Umbilical cord (tissue), 2 donors: ENCODE results near the gene SURF6. TPM values are rescaled to one million over a fixed set of nuclear protein-coding genes. Genes with fewer than 3 reads are reported as not detected.
"Not testable (repeated sequence)": the region's sequence is repeated elsewhere in the genome, so short reads cannot be mapped to it uniquely, and the experiment has no call there.

Source experiments
- DNase-seq: peaks from one replicate; pipeline ENCODE4 v3.0.0-alpha.2; 2015; ENCODE audit warnings: low spot score
- total RNA-seq: library from RNA; depleted of rRNA; stranded (reverse); fragments of >200 nt; gene quantifications from one replicate; pipeline ENCODE4 v1.2.3, GENCODE V29; 2014; ENCODE audit warnings: low replicate concordance; ENCODE audit not compliant: insufficient read depth

The SURF6 gene
- total RNA-seq, 1 donor from 2014 or later: 4.8 TPM

DNA sequence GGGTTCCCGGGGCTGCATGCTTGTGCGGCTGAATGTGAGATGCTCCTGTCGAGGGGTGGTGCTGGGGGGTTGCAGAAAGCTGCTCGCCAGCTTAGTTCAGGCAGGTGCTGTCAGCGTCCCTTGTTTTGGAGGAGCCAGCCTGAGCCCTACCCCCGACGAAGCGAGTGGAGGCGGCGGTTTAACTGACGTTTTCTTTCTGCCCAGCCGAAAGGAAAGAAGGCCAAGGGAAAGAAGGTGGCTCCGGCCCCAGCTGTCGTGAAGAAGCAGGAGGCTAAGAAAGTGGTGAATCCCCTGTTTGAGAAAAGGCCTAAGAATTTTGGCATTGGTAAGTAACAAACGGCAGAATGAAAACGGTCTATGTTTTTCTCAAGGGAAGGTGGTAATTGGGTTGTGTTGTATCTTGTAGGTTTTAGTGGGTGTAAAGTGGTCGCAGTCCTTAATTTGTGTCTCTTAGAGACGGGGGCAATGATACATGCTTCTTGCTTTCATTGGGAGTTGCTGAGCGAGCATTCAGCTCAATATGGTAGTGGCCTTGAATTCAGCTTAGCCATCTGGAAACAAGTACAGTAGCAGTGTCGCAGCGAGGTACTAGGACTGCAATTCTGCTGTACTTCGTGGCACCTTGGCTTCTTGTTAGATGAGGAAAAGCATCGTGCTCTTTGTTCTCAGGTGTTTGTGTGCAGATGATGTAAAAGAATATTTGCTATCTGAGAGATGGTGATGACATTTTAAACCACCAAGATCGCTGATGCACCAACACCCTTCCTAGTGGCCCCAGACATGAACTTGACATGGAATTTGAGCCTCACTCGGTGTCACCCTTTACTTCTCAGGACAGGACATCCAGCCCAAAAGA, 13.0 kb upstream of the SURF6 start:
- no peak for DNase-seq

DNA sequence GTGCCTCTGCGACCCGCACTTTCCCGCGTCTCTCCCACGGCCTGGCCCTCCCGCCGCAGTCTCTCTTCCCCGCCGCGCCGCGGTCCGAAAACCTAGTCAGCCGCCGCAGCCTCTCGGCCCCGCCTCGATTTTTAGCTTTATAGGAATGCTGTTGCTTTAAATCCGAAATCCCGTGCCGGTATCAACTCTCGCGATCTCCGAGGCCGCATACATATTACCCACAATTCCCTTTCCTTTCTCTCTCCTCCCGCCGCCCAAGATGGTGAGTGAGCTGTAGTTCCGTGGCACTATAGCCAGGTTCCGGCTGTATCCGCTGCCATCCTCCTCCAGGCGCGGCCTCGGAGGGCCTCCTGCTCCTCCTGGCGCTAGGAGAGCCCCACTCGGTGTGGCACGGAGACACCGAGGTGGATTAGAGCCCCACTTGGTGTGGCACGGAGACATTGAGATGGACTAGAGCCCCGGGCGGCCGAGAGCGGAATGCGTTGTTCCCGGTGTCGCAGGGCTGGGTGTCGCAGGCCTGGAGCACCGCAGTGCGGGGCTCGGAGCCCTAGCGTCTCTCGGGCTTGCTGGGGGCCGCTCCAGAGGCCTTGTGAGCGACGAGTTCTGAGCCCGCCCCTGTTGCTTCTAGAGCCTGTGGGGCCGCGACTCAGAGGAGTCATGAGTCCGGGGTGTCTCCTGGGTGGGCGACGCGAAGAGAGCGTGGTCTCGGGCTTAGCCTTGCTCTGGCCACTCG, 12.2 kb upstream of the SURF6 start, which contains the start of the genes MED22 and RPL7A:
MED22 (minus strand) TSS at position 147 of the 733 bp plus-strand sequence. CDS start 1,469 bp downstream, outside the sequence.
RPL7A (plus strand) TSS at position 234 of the 733 bp plus-strand sequence; CDS start at position 260, 26 bp downstream.
- peak; percentile 98 for DNase-seq

DNA sequence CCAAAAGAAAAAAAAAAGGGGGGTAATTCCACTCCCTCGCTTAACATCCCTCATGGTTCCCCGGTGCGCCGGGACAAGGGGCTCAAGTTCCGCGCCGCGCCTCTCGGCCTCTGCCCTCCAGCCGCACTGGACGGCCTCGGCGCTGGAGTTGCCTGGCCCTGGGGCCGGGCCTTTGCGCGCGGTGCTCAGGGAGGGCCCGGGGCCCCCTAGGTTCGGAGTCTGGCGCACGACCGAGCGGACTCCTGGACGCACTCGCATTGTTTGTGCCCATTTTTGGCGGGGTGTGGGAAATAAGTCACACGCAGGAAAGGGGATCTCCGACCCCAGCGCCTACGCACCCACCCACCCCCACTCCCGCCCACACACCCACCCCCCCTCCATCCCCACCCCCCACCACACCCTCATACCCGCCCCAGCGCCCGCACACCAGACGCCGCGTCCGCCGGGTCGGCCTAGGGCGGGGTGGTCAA, 11.6 kb upstream of the SURF6 start:
- peak; percentile 47 for DNase-seq

DNA sequence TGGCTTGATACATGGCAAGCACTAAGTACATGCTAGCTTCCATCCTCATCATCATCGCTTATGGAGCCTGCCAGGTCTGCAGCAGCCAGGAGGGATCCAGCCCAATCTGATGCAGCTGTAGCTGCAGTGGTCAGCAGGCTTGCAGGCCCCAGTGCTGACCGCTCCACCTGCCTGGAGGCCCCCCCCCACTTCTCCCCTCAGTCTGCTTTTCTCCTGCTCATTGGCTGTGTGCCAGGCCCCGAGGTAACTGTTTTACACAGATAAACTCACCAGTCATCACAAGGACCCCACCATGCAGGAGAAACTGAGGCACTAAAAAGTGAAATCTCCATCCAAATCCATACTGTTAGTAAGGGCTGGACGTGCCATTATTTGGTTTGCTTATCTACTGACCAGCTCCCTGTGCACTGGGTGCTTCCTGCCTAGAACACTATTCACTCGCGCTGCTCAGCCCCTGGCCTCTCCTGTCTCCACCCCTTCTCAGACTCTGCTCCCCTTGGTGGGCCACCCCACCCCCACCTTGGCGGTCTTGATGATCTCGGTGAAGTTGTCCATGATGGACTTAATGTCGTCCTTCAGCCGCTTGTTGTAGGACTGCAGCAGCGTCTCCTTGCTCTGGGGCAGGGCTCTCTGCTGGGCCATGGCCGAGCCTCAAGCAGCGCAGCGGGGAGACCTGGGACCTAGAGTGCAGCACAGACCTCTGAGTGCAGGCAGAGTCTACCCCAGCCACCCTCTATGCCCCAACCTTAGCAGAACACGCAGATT, 10.2 kb upstream of the SURF6 start:
- no peak for DNase-seq

DNA sequence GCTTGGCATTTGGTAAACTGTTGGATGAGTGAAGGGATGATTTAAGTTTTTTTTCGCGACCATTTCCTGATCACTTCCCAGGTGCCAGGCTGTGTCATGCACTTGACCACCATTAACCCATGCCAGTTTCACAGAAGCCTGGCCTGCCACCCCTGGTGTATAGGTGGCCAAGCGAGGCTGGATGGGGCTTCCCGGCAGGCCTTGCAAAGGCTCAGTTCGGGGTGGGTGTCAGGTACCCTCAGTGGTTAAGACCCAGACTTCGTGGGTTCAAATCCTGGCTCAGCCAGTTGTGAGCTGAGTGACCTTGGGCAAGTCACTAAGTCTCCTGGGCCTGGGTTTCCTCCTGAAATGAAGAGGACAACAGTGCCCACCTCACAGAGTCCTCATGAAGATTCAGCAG, 9.6 kb upstream of the SURF6 start:
- no peak for DNase-seq

DNA sequence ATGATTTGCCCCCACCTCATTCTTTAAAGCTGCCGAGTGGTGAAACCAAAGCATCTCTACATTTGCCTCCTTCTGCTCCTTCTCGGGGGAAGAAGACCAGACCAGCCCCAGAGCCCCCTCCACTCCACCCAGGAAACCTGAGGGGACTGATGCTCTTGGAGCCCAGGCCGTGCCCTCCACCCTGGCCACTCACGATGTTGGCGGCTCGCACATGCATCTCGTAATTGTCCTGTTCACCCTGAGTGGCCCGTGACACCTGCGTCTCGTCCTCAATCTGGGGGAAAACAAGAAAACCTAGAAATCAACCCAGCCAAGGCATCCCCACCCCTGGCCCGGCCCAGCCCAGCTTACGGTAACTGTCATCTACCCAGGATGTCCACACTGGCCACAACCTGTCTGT, 9.0 kb upstream of the SURF6 start:
- no peak for DNase-seq

DNA sequence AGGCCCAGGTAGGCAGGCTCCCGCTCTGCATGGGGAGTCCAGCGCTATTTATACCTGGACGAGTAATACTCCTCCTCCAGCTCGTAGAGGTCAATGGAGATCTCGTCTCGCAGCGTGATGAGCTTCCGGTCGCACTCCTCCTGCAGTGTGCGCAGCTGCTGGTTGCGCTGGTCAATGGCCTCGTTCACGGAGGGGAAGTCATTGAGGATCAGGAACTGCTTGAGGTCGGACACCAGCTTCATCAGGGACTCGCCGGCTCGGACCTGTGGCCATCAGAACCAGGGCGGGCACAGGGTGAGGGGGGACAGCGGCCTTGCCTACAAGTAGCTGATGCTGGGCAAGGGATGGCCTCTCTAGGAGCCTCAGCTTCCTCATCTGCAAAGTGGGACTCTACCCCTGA, 8.1 kb upstream of the SURF6 start:
- no peak for DNase-seq

DNA sequence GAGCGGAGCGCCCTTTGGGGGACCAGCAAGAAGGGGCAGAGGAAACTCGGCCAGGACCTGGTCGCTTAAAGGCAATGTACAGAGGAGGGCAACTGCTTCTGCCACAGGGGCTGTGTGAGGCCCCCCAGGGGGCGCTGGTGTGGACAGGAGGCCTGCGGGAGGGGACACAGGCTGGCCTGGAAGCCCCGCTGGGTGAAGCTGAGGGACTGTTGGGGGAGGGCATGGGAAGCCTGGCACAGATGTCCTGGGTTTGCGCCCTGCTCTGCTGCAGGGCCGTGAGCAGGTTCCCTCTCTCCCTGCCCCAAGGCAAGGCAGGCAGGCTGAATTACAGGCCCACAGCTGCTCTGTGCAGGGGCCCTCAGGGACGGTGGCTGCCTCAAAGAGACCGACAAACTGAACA, 6.6 kb upstream of the SURF6 start:
- no peak for DNase-seq

DNA sequence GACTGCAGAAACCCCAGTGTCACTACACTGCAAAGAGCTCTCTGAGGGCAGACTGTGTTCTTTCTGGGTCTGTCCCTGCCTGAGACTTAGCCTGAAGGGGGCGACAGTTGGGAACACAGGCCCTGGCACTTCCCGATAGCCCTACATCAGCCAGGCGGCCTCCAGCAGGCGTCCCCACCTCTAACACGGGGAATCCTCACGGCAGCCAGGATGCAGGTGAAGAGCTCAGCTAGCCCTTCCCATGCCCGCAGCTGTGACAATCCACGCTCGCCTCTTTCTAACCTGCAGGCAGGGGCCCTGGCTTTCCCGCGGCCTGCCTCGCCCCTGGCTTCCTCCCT, 6.0 kb upstream of the SURF6 start:
- DNase-seq: no peak

DNA sequence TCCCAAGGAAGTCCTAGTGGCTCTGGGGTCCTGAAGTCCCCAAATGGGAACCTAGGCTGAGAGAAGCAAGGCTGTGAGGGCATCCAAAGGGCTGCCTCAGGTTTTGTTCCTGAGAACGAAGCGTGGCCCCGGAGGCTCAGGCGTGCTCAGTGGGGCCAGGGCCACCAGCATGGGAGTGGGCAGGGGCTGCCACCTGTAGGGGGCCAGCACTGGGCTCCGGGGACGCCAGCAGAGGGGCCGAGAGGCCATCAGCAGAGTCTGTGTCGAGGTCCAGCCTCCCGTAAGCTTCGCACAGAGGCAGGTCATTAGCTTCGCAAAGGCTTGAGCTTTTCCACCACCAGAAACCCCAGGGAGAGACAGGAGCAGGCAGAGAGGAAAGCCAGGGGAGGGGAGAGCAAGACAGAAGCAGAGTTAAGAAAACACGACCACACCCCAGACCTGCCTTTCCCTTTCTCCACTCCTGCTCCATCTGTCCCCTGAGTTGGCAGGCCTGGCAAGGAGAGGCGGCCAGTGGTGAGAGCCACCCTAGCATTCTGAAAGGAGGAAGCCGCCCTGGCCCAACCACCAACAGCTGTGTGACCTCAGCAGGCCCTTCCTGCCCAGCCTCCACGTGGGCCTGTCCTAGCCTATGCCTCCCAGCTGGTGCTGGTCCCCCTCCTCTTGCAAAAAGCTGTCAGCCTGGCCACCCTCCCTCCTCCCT, 5.5 kb upstream of the SURF6 start:
- no peak for DNase-seq

DNA sequence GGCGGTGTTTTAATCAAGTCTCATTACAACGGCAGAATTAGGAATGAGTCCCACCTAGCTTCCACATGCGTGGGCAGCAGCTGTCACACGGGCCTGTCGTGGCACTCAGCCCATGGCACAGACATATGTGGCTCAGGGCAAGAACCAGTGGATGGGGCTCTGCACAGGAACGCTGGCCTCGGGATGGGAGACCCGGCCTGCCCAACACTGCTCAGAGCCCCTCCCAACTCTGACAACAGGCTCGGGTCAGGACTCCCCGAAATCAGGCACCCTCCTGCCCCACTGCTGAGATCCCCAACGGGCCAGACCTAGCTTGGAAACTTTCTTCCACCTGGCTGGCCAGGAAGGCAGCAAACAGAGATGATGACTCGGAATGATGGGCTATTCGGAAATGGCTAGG, 4.9 kb upstream of the SURF6 start:
- no peak for DNase-seq

DNA sequence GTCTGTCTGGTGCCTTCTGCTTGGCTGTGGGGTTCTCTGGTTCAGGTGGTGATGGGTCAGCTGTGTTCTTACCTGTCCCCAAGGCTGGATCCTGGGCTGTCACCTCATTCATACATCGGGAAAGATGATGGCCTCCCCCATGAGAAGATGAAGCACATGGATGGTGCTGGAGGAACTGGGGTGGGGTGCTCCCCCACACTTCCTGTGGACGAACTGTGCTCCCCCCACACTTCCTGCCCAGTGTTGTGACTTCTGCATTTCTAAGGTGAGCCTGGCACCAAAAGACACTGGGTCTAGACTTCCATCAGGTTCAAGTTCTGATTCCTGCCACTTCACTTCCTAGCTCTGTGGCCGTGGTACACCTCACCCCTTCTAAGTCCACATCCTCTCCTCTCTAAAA, 4.3 kb upstream of the SURF6 start:
- no peak for DNase-seq

DNA sequence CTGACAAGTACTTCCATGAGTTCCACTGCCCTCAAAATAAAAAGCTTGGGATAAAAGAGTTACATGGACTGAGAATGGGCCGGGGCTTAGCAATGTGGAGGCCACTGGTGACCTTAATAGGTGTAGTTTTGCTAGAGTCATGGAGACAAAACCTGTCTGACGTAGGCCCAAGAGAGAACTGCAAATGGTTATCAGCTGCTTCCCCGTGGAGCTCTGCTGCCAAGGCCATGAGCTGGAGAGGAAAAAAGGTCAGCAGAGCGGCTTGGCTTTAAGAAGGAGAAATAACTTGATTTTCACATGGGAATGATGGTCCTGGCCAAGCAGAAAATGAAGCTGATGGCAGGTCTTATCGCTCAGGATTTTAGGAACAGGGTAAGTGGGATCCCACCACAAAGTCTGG, 3.7 kb upstream of the SURF6 start:
- no peak for DNase-seq

DNA sequence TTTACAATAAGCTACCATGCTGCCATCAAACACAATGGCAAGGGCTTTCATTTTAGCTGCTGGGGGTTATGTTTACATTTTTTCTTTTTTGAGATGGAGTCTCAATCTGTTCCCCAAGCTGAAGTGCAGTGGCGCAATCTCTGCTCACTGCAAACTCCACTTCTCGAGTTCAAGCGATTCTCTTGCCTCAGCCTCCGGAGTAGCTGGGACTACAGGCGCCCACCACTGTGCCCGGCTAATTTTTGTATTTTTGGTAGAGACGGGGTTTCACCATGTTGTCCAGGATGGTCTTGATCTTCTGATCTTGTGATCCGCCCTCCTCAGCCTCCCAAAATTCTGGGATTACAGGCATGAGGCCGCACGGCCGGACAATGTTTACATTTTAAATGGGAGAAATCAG, 1.1 kb downstream of the SURF6 start:
- not testable (repeated sequence) for DNase-seq

DNA sequence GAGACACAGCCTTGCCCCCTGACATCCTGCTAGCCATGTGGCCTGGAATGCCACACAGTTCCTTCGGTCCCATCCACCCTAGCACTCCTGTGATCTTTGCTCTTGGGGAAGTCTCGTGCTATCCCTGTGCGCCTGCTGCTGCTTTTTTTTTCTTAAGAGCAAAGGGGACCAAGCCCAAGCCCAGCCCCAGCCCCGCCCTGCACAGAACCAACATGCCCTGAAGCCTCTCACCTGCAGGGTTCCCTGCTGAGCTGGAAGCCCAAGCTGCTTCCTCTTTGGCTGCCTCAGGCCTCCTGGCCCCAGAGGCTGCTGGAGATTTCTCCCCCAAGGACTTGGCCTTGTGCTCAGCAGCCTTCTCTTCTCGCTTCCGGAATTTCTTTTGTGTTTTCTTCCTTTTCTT, 1.8 kb downstream of the SURF6 start:
- no peak for DNase-seq

DNA sequence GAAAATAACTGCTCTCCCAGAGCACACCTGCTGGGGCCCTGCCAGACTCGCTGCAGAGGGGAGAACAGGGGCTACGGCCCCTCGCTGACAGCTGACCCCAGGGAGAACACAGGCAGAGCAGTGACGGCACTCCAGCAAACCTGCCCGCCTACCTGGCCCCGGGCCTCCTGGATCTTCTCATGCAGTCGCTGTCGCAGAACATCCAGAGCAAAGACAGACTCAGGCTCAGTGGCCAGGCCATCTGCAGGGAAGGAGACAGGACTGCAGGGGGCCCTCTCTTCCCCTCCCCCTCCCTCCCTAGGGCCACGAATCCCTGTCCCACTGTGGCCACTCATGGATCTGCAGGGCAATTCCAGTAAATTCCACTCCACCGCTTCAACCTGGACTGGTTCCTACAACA, 2.4 kb downstream of the SURF6 start:
- no peak for DNase-seq

DNA sequence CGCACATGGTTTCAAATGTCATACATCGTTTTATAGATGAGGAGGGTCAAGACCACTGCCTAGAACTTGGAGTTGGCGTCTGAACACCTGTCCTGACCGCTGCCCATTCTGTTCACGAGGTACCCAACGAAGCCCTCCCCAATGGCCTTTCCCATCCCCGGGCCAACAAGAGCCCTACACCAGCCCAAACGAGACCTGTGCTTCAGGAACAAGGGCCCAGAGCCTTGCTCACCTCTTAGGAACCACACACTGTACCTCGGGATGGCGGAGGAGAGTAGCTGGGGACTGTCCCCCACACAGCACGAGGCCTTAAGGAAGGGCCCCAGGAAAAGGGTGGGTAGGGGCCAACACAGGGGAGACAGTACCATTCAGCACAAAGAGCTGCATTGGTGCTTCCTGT, 3.0 kb downstream of the SURF6 start:
- no peak for DNase-seq

DNA sequence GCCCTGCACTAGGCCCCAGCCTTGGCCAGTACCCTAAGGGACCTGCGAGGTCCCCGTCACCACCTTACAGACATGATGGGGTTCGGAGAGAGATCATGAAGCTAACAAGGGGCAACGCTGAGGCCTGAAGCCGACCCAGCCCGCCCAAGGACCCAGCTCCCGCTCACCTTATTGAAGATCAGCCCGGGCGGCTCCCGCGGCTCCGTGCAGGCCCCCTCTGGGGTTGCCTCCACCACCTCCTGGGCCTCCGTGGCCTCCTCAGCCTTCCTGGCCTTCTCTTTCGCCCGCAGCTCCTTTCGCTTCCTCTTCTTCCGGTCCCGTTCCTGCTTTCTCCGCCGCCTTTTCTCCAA, 3.6 kb downstream of the SURF6 start:
- no peak for DNase-seq

DNA sequence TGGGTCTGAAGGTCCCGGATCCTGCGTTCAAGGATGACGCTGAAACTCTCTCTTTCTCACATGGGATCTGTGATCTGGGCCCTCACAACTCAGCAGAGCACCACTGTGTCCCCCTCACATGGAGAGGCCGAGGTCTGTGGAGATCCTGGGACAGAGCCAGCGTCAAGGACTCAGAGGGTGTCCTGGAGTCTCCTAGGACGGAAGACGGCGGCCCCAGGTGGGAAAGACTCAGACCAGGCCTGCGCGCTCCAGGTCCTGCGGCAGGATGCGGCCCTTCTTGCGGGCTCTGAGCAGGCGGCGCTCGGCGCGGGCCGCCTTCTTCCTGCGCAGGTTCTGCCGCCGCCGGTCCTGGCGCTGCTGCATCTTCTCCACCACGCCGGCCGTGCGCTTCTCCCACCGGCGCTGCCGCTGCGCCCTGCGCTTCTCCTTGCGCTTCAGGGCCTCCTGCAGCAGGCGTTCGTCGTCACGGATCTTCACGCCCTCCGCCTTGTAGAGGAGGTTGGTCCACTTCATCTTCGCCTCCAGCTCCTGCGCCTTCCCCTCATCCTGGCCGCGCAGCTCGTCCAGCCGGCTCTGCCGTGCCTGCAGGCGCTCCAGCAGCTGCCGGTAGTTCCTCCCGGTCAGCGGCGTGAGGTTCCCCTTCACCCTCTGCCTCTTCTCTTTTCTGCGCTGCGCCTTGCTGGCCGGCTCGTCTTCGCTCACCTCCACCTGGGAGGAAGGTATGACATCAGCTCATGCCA, 4.2 kb downstream of the SURF6 start:
- no peak for DNase-seq

DNA sequence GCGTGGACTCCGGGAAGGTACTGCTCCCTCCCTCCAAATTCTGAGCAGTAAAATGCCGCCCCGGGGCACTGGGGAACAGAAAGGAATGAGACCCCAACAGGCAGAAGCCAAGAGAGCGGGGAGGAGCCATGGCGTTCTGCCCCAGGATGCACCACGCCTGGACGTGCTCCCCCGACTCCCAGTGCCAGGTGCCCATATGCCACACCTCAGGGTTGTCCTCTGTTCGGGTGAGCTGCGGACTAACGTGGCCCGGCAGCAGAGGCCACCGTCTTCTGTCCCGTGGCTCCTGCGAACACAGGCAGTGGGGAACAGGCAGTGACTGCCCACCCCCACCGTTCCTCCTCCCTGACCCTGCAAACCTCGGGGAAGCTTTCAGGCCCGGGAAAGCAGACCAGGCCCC, 4.8 kb downstream of the SURF6 start:
- no peak for DNase-seq
